C4-2B (cell line): ENCODE results near the gene TMEM19.

Source experiments
- H3K27ac ChIP-seq: fragments of 450-650 bp; 2 replicates; pipeline ENCODE4 v1.5.1; 2017
- ZFX ChIP-seq: fragments of 450-650 bp; IDR thresholded peaks from 2 replicates; pipeline ENCODE4 v1.6.1; 2017
- TF ChIP-seq, protein P1 (sequence below): fragments of 450-650 bp; conservative IDR thresholded peaks from 2 replicates; pipeline ENCODE4 v1.5.1; 2017; ENCODE audit warnings: mild to moderate bottlenecking

TMEM19 gene

DNA sequence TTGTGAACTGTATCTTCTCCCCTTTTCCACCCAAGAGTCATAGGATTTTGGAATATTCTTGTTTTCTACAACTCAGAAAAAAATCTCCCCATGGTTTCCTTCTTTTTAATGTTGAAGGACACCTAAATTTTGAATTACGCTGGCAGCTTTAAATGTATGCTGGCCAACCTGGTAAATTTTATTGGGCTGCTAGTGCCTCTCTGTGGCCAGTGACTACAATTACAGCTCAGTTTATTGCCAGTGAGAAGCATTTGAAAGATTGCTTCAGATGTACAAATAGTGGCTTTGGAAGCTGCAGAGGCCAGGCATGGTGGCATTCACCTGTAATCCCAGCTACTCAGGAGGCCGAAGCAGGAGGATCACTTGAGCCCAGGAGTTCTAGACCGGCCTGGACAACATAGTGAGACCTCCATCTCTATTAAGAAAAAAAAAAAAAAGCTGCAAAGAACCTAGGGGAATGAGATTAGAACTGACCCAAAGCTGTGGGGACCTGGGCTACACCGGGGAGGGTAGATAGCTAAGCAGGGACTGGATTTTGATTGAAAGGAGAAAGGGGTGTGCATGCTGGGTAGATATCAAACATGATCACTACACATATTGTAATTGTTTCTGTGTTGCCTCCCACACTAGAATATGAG, 61.2 kb downstream of the TMEM19 start:
- no peak overlapping the region for H3K27ac ChIP-seq
- no peak for TF ChIP-seq ZFX
- TF ChIP-seq, protein P1, sequence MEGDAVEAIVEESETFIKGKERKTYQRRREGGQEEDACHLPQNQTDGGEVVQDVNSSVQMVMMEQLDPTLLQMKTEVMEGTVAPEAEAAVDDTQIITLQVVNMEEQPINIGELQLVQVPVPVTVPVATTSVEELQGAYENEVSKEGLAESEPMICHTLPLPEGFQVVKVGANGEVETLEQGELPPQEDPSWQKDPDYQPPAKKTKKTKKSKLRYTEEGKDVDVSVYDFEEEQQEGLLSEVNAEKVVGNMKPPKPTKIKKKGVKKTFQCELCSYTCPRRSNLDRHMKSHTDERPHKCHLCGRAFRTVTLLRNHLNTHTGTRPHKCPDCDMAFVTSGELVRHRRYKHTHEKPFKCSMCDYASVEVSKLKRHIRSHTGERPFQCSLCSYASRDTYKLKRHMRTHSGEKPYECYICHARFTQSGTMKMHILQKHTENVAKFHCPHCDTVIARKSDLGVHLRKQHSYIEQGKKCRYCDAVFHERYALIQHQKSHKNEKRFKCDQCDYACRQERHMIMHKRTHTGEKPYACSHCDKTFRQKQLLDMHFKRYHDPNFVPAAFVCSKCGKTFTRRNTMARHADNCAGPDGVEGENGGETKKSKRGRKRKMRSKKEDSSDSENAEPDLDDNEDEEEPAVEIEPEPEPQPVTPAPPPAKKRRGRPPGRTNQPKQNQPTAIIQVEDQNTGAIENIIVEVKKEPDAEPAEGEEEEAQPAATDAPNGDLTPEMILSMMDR, result peak; percentile 80

DNA sequence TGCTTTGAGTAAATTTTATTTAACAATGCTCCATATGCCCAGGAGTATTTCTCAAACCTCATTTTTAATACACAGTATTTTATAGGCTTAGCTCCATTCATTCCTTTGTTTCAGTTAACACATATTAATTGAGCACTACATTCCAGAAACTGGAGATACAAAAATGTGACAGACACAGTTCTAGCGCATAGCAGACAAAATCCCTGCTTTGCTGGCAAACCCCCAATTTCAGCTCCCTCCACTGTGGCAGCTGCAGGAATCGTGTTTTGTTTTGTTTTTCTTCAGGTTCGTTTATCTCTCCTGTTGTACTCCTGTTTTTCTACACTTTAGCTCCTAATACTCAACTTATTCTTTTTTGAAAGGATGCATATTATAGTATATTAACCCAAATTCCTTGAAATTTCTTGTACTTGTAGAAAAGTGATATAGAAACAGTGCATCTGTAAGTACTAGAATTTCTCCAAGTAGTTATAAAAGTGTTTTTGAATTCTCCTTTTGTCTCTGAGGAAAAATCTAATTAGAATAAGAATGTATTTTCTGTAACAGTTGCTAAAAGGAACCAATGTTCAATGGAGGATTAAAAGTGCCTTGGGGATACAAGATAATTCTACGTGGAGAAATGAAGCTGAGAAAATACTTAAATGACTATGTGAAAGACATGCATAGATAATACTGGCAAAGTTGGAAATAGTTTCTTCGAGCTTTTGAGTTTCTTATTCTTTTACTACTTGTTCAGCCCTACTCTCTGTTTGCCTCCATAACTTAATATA, 62.4 kb downstream of the TMEM19 start:
- no peak overlapping the region for H3K27ac ChIP-seq
- no peak for TF ChIP-seq ZFX
- TF ChIP-seq, protein P1, result no peak

DNA sequence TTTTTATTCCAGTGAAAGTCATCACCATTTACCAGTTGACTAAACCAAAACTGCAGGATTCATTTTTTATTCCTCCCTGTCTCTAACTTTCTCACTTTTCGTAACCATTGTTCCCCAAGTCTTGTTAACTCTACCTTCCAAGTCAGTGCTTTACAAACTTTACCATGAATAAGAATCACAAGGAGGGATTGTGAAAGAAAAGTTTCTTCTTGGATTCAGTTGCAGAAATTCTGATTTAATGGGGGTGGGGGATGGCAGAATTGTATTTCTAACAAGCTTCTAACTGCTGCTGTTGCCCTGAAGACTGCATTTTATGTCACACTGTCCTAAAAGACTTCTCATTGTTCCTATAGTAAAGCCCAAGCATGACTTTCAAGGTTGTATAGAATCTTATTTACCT, 63.8 kb downstream of the TMEM19 start:
- H3K27ac ChIP-seq, result no peak overlapping the region
- TF ChIP-seq ZFX, result no peak
- TF ChIP-seq, protein P1, result no peak

DNA sequence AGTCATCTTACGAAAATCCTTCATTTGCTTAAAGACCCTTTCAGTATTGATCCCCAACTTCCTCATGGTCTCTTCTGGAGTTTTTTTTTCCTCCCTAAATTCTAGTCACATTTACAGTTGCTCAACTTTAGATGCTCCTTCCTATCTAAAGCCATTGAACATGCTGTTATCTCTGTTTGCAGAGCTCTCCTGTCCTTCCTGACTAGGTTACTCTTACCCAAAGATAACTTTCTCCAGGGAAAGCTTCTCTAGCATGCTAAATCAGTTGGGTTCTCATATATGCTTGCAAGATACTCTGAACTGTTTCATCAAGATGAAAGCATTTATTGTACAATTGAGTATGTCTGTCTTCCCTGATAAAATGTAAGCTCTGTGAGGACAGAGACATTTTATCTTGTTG, 67.0 kb downstream of the TMEM19 start:
- no peak overlapping the region for H3K27ac ChIP-seq
- TF ChIP-seq ZFX, result no peak
- TF ChIP-seq, protein P1, result no peak
